Uterus (tissue), 2 donors: ENCODE results near the gene VCAM1.

Experiments used
- CTCF ChIP-seq, 4 experiments: fragments of 200-600 bp in 2 of 4; fragments of 450-650 bp in 2 of 4; sonication (generic) in 2 of 4; IDR thresholded peaks; one replicate each; pipeline ENCODE4 v1.5.1; 2016 to 2019; ENCODE audit warnings: antibody characterized with exemption in 4 of 4, mild to moderate bottlenecking in 2 of 4, moderate library complexity in 1 of 4
- POLR2A ChIP-seq, 2 donors: fragments of 450-650 bp; IDR thresholded peaks; one replicate each; pipeline ENCODE4 v1.6.1; 2016; ENCODE audit warnings: antibody characterized with exemption in 2 of 2, mild to moderate bottlenecking in 1 of 2, moderate library complexity in 1 of 2

GRCh38 chr1:100722221-100722620 lies 2.7 kb downstream of the VCAM1 start:
- TF ChIP-seq POLR2A (IDR thresholded peaks at IDR 0.05) (no peak), CTCF (IDR thresholded peaks at IDR 0.05) (no peak)
